Neural progenitor cell (in vitro differentiated cells): ENCODE results near the gene ARID3A.

ENCODE experiments used
- CTCF ChIP-seq: fragments of 200-600 bp; sonication (generic); IDR thresholded peaks from 2 replicates; pipeline ENCODE4 v1.5.1; 2017; ENCODE audit warnings: antibody characterized with exemption, mild to moderate bottlenecking
- EZH2 ChIP-seq: fragments of 200-600 bp; sonication (generic); IDR thresholded peaks from 2 replicates; pipeline ENCODE4 v1.6.1; 2017; ENCODE audit warnings: antibody characterized with exemption, mild to moderate bottlenecking, moderate library complexity
- EZH2phosphoT487 ChIP-seq: fragments of 200-600 bp; sonication (generic); IDR thresholded peaks from 2 replicates; pipeline ENCODE4 v1.6.1; 2017; ENCODE audit warnings: antibody characterized with exemption

DNA sequence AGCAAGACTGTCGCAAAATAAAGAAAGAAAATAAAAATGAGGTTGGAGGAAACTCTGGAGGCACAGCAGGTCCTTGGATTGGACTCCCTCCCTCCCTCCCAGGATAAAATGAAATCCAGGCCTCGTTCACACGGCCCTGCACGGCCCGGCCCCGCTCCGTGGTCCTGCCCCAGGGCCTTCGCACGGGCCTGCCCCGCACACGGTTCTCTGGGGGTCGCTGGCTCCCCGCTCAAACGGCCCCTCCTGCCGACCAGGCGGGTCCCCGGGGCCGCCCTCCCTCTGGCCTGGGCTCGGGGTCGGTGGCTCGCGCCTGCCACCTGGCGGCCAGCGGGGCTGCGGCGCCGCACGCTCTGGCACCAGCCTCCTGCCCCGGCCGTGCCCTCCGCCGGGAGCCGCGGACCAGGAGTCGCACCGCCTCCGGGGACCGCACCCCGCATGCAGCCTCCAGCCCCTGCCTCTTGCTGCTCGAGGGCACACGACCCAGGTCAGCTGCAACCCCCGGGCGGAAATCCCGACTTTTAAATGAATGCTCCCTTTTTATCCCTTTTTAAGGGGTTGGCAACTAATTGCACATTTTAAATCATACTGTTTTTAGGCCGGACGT is 56.8 kb downstream of the ARID3A start:
- peak; percentile 91 for TF ChIP-seq CTCF
- no peak for TF ChIP-seq EZH2phosphoT487
- TF ChIP-seq EZH2, result peak; percentile 3
